Fibroblast of skin of left quadriceps (primary cell): ENCODE data around the gene SLC35E4.

Experiments
- DNase-seq, 2 experiments: peaks; one replicate each; pipeline ENCODE4 v3.0.0-alpha.2; 2013; ENCODE audit warnings: low read depth in 2 of 2

SLC35E4 gene

GRCh38 chr22:30691204-30691603 lies 55.6 kb downstream of the SLC35E4 start:
- no peak for DNase-seq

GRCh38 chr22:30694171-30694639 lies 58.6 kb downstream of the SLC35E4 start:
- no peak for DNase-seq

- no peak for DNase-seq
Observed at GRCh38 chr22:30694640-30695350, 59.2 kb downstream of the SLC35E4 start, which contains the start of gene OSBP2. Gene OSBP2, plus strand, starts transcription at chr22:30694874. Its CDS starts 36 bp downstream, at chr22:30694910.

GRCh38 chr22:30695351-30695851 lies 59.8 kb downstream of the SLC35E4 start:
- DNase-seq, result no peak

- DNase-seq, result no peak
Observed at GRCh38 chr22:30695871-30696655, 60.5 kb downstream of the SLC35E4 start.
